ENCODE data around the gene SREBF2.
A peak's percentile ranks its signal among the peaks of the same experiment; 100 is the strongest.
"Not testable (repeated sequence)": the region's sequence is repeated elsewhere in the genome, so short reads cannot be mapped to it uniquely, and the experiment has no call there.

The SREBF2 gene

DNA sequence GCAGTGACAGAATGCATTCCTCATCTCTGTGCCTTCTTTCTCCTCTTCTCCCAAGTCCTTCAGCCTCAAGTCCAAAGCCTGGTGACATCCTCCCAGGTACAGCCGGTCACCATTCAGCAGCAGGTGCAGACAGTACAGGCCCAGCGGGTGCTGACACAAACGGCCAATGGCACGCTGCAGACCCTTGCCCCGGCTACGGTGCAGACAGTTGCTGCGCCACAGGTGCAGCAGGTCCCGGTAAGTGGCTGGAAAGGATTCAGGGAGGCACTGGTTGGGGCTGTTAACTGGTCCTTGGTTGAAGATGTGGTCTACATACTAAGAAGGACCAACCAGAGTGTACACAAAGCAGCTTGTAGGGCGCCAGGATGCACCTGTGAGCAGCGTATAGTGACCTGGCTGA is 35.7 kb downstream of the SREBF2 start:
- H3K4me3 ChIP-seq (ENCODE audit: low read length): no peak overlapping the region
- no peak for TF ChIP-seq CTCF (conservative IDR thresholded peaks at IDR 0.05; ENCODE audit: low read depth, low read length)
- DNase-seq (ENCODE audit: low read depth): no peak

DNA sequence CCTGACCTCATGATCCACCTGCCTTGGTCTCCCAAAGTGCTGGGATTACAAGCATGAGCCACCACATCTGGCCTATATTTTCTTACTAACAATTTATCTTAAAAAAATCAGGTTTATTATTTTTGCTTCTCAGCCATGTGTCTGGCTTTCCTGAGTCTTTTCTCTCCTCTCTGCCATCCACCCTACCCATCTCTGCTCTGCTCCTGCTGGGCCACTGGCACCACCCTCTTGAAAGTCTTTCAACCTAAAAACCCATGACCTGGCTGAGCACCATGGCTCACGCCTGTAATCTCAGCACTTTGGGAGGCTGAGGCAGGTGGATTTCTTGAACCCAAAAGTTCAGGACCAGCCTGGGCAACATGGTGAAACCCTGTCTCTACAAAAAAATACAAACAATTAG is 37.2 kb downstream of the SREBF2 start:
- H3K4me3 ChIP-seq (ENCODE audit: low read length); DNase-seq (ENCODE audit: low read depth): not testable (repeated sequence)

DNA sequence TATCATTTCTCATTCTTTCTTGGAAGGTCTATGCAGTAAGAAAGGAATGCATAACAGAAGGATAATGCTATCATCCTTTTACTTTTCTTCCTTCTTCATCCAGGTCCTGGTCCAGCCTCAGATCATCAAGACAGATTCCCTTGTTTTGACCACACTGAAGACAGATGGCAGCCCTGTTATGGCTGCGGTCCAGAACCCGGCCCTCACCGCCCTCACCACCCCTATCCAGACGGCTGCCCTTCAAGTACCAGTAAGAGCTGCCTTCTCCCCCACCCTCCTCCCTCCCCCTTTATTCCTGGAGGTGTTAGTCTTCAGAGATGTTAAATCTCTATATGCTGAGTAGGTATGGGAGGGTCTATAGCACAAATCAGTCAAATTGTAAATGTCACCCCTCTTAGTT is 37.9 kb downstream of the SREBF2 start:
- TF ChIP-seq CTCF (conservative IDR thresholded peaks at IDR 0.05; ENCODE audit: low read depth, low read length): no peak
- DNase-seq (ENCODE audit: low read depth): no peak

GRCh38 chr22:41873391-41873790 is 40.5 kb downstream of the SREBF2 start:
- peak; percentile 88 for DNase-seq (ENCODE audit: low read depth)
- no peak for TF ChIP-seq CTCF (conservative IDR thresholded peaks at IDR 0.05; ENCODE audit: low read depth, low read length)
- no peak overlapping the region for H3K4me3 ChIP-seq (ENCODE audit: low read length)

More for the DNA sequence above, 37.9 kb downstream of the SREBF2 start:
- no peak overlapping the region for H3K4me3 ChIP-seq (ENCODE audit: low read length)

DNA sequence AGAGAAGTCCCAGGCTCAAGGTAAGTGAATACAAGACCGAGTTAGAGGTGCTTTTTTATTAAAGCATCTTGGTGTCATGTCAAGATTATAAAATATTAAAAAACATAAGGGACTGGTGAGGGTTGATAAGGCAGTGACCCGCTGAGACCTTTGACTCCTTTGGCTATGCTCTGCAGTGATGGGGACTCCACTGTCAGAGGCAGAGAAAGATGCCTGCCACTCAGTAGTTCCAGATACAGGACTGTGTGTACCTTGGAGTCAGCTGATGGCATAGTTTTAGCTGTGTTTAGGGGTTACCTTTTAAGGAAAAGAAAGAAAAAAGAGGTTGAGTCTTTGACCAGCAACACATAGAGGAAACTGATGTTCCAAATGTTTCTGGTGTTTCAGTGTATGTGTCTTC is 41.2 kb downstream of the SREBF2 start:
- TF ChIP-seq CTCF (conservative IDR thresholded peaks at IDR 0.05; ENCODE audit: low read depth, low read length): no peak
- H3K4me3 ChIP-seq (ENCODE audit: low read length): no peak overlapping the region
- DNase-seq (ENCODE audit: low read depth): no peak

- no peak overlapping the region for H3K4me3 ChIP-seq (ENCODE audit: low read length)
- no peak for DNase-seq (ENCODE audit: low read depth)
- TF ChIP-seq CTCF (conservative IDR thresholded peaks at IDR 0.05; ENCODE audit: low read depth, low read length): no peak
Measured at GRCh38 chr22:41875531-41876270, 42.8 kb downstream of the SREBF2 start.

GRCh38 chr22:41876275-41876674 is 43.4 kb downstream of the SREBF2 start:
- H3K4me3 ChIP-seq (ENCODE audit: low read length): no peak overlapping the region
- TF ChIP-seq CTCF (conservative IDR thresholded peaks at IDR 0.05; ENCODE audit: low read depth, low read length): no peak
- DNase-seq (ENCODE audit: low read depth): no peak
